GM18502 (cell line): ENCODE data around the gene PLCH2.
"Not testable (repeated sequence)": the region's sequence is repeated elsewhere in the genome, so short reads cannot be mapped to it uniquely, and the experiment has no call there.

Experiments used
- ATAC-seq: cut with Tn5 transposase; IDR thresholded peaks from one replicate; pipeline ENCODE4 v1.9.1; 2021; ENCODE audit warnings: mild to moderate bottlenecking; ENCODE audit not compliant: unreplicated experiment, poor library complexity

Gene PLCH2

DNA sequence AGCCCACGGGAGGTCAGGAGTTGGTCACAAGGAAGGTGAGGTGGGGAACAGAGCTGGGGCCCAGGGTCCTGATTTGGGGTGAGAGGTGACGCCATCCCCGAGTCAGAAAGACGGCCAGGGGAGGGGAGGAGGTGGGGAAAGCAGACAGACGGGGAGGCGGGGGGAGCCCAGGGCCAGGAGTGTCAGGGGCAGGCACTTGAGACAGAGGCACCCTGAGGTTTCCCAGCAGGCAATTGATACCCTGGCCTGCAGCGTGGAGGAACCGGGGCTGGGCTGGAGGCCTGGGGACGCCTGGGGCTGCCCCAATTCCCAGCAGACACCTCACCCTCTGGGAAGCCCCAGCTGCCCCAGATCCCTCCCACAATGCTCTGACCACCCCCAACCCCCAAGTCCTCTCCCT lies 77.0 kb downstream of the PLCH2 start:
- not testable (repeated sequence) for ATAC-seq

DNA sequence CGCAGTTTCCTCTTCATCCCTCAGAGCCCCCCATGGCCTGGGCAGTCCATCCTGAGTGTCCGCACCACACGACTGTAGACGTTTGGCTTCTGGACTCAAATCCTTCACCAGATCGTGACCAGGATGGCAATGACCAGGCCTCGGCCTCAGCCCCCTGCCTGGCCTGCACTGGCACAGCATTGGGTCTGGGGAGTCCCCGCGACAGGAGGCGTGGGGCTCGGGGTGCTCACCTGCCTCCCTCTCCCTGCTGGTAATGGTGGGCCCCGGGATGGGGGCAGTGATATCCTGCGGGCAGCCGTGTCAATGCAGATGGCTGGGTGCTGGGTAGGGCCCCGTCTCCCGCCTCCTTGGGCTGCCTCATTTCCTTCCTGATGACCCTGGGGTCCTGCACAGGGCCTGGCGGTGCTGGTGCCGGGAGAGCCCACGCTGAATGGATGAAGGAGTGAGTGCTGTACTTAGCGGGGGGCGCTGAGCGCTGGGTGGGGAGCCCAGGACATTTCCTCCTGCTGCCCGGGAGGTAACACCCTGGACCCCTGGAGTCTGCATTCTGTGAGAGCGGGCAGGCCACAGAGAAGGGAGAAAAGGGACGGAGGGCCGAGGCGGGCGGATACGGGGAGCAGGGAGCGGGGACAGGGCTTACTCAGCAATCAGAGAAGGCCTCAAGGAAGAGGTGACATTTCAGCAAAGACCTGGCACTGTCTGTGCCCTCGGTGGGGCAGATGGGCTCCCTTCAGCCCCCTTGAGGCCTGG lies 78.0 kb downstream of the PLCH2 start:
- no peak for ATAC-seq

DNA sequence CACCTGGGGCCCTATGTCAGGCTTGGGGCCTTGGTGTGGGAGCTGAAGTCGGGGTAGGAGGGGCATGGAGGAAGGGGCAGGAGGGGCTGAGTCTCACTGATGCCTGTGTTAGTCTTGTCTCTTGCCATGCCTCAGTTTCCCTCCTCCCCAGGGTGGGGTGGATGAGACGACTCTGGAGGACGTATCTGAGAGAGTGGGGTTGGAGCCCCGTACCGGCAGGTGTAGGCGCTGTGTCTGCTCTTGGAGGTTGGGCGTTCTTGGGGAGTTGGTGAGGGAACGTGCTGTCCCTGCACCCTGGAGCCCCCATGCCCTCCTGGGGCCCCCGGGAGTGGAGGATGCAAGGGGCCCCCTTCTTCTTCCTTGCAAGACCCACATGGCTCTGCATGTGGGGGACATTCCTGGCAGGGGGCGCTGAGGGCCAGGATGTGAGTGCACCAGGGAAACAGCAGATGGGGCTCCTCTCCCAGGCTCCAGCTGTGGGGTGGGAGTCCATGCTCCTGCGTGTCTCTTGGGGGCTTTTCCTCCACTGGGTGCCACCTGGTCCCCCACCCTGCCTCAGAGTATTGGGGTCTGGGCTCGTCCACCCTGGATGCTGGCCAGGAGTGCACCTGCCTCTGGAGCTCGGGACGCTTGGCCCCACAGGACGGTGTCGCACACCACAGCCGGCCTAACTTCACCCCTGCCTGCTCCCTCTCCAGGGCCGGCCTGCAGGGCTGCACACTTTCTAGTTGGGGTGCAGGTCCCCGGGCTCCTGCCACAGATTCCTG lies 78.7 kb downstream of the PLCH2 start:
- no peak for ATAC-seq
